Stimulated activated CD8-positive, alpha-beta memory T cell treated with anti-CD3 and anti-CD28 coated beads, Interleukin-15, amount 100 ng/mL, for 24 hours (primary cell): ENCODE measurements around the gene RAB3C.

Source experiments
- DNase-seq: peaks from one replicate; pipeline ENCODE4 v3.0.0-alpha.2; 2020; ENCODE audit warnings: low read depth

Gene RAB3C

DNA sequence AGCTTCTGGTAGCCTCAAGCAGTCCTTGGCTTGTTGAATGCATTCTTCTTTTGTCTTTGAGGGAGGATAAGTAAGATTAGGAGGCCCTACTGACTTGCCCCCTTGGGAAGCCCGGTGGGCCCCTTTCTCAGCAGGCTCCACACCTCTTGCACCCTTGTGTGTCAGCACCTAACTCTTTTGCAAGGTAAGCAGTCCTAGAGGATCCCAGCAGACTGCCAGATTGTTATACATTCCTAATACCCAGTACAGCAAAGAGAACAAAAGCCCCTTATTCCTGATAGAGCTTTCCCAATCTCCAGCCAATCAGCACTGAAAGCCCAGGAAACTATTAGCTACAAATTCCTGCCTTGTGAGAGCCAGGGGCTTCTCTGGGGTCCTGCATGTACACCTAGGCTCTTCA is 152.8 kb downstream of the RAB3C start:
- DNase-seq, result no peak

- DNase-seq, result no peak
Observed at GRCh38 chr5:58736214-58736613, 153.3 kb downstream of the RAB3C start.

GRCh38 chr5:58737671-58738070 is 154.8 kb downstream of the RAB3C start:
- no peak for DNase-seq

GRCh38 chr5:58738336-58738735 is 155.5 kb downstream of the RAB3C start:
- DNase-seq, result no peak

DNA sequence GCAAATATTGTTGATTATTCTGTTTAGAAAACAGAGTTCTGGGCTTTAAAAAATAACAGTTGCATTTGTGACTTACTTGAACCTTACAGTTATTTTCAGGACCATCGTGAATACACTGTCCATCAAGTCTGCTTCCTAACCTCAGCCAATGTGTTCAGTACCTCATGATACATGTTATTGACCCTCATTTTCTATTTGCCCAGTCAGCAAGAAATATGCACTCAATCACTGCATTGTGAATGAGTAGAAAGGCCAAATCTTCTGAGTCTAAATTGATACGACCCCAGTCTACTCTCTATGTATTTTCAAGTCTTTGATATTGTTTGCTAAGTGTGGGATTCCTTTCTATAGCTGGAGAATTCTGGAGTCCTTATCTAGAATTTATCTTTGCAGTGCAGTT is 156.2 kb downstream of the RAB3C start:
- no peak for DNase-seq

DNA sequence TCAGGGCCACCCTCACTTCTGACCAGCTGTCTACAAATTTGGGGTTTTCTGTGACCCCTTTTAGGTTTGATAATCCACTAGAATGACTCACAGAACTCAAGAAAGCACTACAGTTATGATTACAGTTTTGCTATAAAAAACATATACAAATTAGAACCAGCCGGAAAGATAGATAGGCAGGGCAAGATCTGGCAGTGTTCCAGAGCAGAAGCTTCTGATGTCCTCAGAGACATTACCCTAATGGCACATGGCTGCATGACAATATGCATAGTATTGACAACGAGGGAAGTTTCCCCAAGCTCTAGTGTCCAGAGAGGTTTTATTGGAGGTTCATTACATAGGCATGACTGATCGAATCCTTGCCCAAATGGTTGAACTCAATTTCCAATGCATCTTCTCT is 158.1 kb downstream of the RAB3C start:
- no peak for DNase-seq

- DNase-seq, result no peak
Observed at GRCh38 chr5:58745350-58745749, 162.5 kb downstream of the RAB3C start.

DNA sequence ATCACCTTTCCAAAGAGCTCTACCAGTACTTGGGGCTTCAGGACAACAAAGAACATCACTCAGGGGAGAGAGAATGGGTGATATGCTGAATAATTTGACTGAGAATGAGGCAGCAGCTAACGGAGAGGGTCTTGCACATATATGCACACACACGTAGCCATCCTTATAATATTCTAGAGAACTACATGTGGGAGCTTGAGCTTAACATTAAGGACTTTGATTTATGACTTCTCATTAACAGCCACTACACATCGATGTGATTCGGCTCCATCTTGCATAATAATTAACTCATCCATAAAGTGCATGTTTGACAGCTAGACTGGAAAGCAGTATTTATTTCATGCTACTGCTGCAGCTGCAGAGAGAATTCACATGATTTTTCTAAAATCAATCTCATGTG is 163.4 kb downstream of the RAB3C start:
- no peak for DNase-seq

DNA sequence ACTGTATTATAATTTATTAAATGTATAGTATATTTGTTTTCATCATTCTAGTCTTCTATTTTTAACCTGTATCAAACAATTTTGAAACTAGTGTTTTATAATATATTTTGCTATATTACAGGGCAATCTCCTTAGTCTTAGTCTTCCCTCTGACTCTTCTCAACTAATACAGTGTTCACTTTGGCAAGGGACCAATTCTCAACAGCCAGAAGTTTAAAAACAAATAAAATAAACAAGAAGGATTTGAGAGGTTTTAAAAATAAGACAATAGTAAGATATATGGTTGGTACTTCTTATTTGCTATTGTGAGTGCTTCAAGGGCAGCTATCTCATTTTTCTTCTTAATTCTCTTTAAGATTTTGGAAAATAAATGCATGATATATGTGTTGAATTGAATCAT is 167.2 kb downstream of the RAB3C start:
- DNase-seq, result no peak

- DNase-seq, result no peak
Observed at GRCh38 chr5:58751222-58751837, 168.5 kb downstream of the RAB3C start.

DNA sequence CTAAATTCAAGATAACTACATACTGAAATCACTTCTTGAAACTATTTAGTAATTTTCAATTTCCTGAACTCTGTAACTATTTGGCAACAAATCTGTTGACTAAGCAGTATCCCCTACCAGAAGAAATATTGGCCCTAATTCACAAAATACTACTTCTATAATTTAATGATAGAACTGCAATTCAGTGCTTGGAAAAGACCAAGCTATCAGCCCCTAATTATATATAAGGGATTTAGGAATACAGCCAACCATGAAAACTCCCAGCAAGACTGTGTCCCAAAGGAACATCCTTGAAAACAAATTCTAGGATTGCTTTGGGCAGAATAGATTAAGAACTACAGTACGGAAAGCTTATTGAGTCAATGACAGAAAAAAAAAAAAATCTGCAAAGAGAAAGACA is 169.2 kb downstream of the RAB3C start:
- DNase-seq, result no peak

DNA sequence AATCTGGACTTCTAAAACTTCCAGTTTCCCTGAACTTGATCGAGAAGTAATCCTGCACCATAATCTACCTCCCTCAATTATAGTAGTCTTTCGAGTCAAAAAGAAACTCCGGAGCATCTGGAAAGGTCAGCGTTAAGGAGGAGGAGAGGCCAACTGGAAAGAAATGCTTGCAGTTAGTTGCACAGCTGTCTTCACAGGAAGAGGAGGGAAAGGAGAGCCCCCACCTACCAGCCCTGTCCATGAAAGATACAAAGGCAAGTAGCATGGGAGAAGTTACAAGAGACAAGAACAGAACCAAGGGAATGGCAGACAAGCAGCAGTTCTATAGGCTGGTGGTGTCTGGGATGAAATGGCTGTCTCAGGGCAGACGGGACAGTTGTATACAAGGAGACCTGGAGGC is 170.6 kb downstream of the RAB3C start:
- DNase-seq, result no peak

GRCh38 chr5:58754250-58754649 is 171.4 kb downstream of the RAB3C start:
- no peak for DNase-seq

DNA sequence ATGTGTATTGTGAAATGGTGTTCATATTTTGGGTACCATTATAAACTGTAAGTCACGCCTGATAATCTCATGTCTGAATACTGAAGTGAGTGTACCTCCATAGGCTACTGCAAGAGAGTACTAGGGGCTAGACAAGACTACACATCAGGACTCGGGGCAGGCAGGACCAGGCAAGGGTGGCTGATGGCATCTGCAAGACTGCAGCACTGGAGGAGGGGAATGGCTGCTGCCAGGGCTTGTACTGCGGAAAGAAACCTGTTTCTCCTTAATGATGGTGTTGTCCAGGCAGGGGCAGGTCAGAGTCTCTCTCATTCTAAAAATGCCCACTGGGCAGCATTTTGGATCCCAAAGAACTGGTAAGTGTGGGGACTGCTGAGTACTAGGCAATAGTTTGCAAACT is 172.5 kb downstream of the RAB3C start:
- no peak for DNase-seq

- DNase-seq, result no peak
Observed at GRCh38 chr5:58759745-58760144, 176.9 kb downstream of the RAB3C start.

DNA sequence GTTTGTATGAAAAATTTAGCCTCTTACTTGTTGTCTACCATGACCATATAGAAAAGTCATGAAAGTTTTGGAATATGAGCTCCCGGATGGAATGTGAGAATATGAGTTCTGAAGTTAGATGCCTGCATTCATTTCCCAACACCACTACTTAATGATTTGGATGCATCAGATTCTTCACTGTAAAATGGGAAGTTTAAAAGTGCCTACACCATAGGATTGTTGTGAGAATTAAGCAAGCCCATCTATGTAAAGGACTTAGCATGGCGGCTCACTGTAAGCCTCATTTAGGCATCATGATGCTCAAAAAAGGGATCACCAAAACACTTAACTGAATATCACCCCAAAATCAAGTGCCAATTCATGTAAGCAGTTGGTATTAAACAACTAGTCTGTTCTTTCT is 177.3 kb downstream of the RAB3C start:
- no peak for DNase-seq

DNA sequence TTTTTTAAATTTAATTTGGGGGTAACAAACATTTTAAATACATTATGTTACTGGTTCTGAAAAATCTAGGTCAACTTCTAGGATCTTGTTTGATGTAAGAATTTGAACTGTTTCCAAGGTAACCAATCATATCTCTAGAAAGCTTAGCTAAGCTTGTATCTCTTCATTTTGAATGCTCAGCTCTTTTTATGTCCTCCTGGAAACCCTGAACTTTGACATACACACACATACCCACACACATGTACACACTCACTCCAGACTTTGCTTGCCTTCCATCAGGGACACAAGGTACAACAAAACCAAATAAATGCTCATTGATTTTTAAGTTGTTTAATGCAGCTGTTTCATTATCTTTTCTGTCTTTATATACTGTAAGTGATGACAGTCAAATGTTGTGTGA is 178.5 kb downstream of the RAB3C start:
- DNase-seq, result no peak

- no peak for DNase-seq
Observed at GRCh38 chr5:58763390-58763789, 180.5 kb downstream of the RAB3C start.

DNA sequence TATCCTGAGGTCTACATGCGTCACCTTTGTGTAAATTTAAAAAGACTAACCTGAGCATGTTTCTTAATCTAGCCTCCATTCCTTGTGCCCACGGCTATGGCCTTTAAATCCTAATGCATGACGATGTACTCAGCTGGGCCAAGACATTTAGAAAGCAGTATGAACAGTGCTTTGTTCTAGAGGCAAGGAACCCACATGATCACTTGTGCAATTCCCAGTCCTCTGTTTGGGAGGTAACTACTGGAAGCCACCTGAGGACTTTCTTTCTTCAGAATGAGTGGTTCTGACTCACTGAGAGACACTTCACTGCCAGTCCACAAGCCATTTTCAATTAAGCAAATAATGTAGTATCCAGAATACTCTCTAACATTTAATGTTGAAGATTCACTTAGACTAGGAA is 181.3 kb downstream of the RAB3C start:
- DNase-seq, result no peak

DNA sequence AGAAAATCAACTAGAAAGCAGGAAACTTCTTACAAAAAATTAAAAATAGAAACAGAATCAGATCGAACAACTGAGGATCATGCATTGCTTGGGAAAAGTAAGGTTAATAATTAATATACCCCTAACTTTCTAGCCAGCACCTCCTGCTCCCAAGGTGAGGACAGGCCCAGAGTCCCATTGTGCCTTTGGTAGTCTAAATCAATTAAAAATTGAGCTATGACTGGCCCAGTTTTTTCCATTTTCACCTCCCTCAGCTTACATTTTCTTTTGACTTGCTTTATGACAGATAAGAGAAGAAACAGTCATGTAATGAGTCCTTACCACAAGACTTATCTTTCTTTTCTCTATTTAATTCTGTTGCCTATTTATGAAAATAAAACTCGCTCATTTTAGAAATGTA is 182.2 kb downstream of the RAB3C start:
- DNase-seq, result no peak

GRCh38 chr5:58767104-58767503 is 184.2 kb downstream of the RAB3C start:
- no peak for DNase-seq

DNA sequence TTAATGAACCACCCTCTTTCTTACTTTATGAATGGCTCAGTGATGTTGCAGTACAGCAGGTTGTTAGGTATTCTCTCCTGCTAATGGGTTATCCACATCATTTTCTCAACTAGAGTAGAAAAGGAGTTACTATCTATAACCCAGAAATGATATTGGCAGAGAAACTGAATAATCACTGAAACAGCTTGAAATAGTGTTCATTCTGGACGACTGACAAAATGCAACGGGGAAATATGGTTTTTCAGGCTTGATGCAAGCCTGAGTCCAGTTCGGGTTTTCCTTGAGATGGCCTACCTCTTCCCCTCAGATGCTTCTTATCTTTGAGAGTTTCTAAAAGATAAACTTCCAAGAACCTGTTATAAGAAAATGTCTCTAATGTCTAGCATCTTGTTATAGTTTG is 187.3 kb downstream of the RAB3C start:
- no peak for DNase-seq

DNA sequence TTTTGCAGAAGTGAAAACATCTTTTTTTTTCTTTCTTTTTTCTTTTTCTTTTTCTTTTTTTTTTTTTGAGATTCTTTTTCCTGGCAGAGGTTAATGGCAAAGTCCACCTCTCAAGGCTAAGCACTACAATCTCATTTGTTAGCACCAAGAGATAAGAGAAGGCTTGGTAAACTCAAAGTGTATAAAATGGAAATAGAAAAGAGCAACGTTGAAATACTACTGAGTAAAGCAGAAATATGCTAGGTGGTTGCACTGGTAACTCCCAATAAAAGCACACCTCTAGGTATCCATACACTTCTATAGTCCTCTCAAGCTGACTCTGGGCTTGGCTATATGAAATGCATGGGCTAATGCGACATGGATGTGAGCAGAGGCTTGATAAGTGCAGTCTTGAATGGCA is 188.9 kb downstream of the RAB3C start:
- no peak for DNase-seq

GRCh38 chr5:58773744-58774441 is 191.0 kb downstream of the RAB3C start:
- no peak for DNase-seq
